Loucy (cell line): ENCODE data around the gene ACVR2B.

ENCODE experiments used
- CTCF ChIP-seq: fragments of 200-600 bp; sonication (generic); conservative IDR thresholded peaks from 2 replicates; pipeline ENCODE4 v1.5.1; 2014; ENCODE audit warnings: mild to moderate bottlenecking, antibody characterized with exemption, low read length
- EZH2phosphoT487 ChIP-seq: fragments of 200-600 bp; IDR thresholded peaks from 2 replicates; pipeline ENCODE4 v1.6.1; 2018; ENCODE audit warnings: antibody characterized with exemption, mild to moderate bottlenecking, moderate library complexity, borderline replicate concordance

- TF ChIP-seq CTCF (no peak), EZH2phosphoT487 (no peak)
Observed at GRCh38 chr3:38526792-38527191, 73.1 kb downstream of the ACVR2B start.
